AG09309 (cell line): ENCODE data around the gene HACE1.
A peak's percentile ranks its signal among the peaks of the same experiment; 100 is the strongest.
"Not testable (repeated sequence)": the region's sequence is repeated elsewhere in the genome, so short reads cannot be mapped to it uniquely, and the experiment has no call there.

Source experiments
- DNase-seq: peaks from one replicate; pipeline ENCODE4 v3.0.0-alpha.2; 2010; ENCODE audit warnings: low read depth
- H3K4me3 ChIP-seq: 2 replicates; pipeline ENCODE4 v1.5.1; 2011; ENCODE audit warnings: mild to moderate bottlenecking, low read depth, low read length, moderate library complexity; ENCODE audit not compliant: control insufficient read depth
- TF ChIP-seq, protein P1 (sequence below): IDR thresholded peaks from 2 replicates; pipeline ENCODE4 v1.5.1; 2011; ENCODE audit warnings: mild to moderate bottlenecking, low read depth, low read length, inconsistent platforms; ENCODE audit not compliant: insufficient read depth, control insufficient read depth; ENCODE audit errors: missing control alignments

HACE1 gene

DNA sequence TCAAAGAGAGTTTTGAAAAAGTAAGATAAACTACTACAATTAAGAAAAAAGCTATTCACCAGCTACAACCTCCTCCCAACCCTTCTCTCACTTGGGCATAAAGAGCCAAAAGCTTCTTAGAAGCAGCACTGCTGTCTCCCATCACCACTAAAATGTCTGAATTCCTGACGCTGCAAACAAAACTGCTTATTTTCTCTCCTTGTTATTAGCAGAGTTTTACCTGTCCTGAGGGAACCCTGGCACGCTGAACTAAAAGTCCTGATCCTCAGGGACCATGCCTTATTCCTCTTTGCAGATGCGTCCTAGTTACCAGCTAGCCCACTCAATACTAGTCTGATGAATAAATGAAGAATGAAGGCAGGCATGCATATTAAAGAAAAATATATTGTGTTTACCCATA, 1.1 kb downstream of the HACE1 start:
- H3K4me3 ChIP-seq = peak overlapping the region; percentile 95
- TF ChIP-seq, protein P1, sequence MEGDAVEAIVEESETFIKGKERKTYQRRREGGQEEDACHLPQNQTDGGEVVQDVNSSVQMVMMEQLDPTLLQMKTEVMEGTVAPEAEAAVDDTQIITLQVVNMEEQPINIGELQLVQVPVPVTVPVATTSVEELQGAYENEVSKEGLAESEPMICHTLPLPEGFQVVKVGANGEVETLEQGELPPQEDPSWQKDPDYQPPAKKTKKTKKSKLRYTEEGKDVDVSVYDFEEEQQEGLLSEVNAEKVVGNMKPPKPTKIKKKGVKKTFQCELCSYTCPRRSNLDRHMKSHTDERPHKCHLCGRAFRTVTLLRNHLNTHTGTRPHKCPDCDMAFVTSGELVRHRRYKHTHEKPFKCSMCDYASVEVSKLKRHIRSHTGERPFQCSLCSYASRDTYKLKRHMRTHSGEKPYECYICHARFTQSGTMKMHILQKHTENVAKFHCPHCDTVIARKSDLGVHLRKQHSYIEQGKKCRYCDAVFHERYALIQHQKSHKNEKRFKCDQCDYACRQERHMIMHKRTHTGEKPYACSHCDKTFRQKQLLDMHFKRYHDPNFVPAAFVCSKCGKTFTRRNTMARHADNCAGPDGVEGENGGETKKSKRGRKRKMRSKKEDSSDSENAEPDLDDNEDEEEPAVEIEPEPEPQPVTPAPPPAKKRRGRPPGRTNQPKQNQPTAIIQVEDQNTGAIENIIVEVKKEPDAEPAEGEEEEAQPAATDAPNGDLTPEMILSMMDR = no peak
- no peak for DNase-seq

DNA sequence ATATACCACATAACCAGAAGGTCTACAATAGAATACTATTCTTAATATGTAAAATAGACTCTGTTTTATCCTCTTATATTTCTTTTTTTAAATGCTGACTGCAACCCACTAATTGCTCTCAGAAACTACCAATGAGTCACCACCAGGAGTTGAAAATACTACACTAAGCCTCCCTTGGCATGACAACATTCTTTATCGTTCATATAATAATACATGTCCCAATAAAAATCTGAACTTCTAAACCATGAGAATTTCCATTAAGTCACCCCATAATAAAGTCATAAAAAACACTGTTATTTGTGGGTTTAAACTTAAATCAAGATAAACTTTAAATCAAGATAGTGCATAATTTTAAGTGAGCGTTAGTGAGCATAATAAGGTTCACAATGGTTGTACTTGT, 4.2 kb downstream of the HACE1 start:
- H3K4me3 ChIP-seq = no peak overlapping the region
- DNase-seq = peak; percentile 35
- TF ChIP-seq, protein P1 = no peak

DNA sequence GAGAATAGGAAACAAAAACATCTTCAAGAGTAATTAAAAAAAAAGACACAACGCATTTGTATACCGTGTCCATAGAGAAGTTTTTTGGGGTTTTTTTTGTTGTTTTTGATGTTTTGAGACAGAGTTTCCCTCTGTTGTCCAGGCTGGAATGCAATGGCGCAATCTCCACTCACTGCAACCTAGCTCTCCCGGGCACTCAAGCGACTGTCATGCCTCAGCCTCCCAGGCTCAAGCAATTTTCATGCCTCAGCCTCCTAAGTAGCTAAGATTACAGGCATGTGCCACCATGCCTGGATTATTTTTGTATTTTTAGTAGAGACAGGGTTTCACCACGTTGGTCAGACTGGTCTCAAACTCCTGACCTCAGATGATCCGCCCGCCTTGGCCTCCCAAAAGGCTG, 12.0 kb downstream of the HACE1 start:
- H3K4me3 ChIP-seq, DNase-seq: not testable (repeated sequence)

DNA sequence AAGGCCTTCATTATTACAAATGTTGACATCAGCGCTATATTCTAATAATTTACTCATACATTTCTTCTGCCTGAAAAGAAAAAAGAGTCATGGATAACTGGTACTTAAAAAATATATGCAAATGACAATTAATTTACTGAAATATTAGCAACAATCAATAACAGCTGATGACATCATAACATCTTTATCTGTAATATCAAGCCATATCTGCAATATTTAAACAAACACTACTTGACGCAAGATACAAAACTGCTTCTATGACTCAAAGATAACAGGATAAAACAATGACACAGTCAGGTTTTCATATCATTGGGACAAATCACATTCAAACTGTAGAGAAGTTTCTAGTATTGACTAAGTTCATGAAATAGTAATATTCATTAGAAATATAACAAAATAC, 16.5 kb downstream of the HACE1 start:
- TF ChIP-seq, protein P1 = no peak
- no peak for DNase-seq
- H3K4me3 ChIP-seq = no peak overlapping the region

DNA sequence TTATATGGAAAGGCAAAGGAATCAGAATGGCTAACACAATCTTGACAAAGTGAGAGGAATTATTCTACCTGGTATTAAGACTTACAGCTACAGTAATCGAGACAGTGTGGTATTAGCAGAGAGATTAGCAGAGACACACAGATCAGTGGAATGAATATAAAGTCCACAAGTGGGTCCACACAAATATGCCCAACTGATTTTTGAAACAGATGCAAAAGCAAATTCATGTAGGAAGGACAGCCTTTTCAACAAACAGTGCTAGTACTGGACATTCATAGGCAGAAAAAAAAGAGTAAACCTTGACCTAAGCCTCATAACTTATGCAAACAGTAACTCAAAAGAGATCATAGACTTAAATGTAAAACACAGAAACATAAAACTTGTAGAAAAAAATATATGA, 22.6 kb downstream of the HACE1 start:
- no peak overlapping the region for H3K4me3 ChIP-seq
- TF ChIP-seq, protein P1 = no peak
- no peak for DNase-seq

DNA sequence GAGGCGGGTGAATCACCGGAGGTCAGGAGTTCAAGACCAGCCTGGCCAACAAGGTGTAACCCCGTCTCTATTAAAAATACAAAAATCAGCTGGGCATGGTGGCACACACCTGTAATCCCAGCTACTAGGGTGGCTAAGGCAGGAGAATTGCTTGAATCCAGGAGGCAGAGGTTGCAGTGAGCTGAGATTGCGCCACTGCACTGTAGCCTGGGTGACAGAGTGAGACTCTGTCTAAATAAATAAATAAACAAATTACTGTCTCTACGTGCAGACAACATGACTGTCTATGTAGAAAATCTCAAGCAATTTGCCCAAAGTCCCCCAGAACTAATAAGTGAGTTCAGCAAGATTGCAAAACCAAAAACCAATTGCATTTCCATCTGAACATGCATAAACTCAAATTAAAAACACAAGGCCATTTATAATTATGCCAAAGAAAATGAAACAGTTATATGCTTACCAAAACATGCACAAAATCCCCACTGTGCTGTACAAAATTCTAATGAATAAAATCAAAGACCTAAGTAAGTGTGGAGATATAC, 23.2 kb downstream of the HACE1 start:
- DNase-seq = not testable (repeated sequence)

DNA sequence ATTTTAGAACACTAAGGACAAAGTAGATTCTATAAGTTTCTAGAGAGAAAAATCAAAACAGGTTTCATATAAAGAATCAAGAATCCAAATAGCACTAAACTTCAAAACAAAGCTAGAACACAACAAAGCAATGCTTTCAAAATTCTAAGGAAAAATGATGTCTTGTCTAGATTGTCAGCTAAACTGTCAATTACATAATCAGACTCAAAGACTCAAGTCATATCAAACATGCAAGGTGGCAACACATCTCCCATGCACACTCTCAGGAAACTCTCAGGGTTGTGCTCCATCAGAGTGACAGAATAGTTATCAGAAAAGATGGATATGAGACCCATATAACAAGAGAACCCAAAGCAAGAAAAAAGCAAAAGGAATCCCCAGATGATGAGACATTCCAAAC, 23.9 kb downstream of the HACE1 start:
- DNase-seq = no peak
- H3K4me3 ChIP-seq = no peak overlapping the region
- TF ChIP-seq, protein P1 = no peak

More for the DNA sequence above, 23.2 kb downstream of the HACE1 start:
- not testable (repeated sequence) for H3K4me3 ChIP-seq
